Panc1 (cell line): ENCODE measurements around the gene LRMDA.

Experiments
- CTCF ChIP-seq: fragments of 450-650 bp; IDR thresholded peaks from 2 replicates; pipeline ENCODE4 v1.5.1; 2017; ENCODE audit warnings: mild to moderate bottlenecking
- POLR2AphosphoS5 ChIP-seq: IDR thresholded peaks from 2 replicates; pipeline ENCODE4 v1.6.1; 2012; ENCODE audit warnings: mild to moderate bottlenecking, low read depth, low read length, moderate library complexity
- REST ChIP-seq, 2 experiments: IDR thresholded peaks; 2 replicates each; pipeline ENCODE4 v1.6.1; 2011 to 2012; ENCODE audit warnings: low read depth in 2 of 2, control low read depth in 1 of 2, low read length in 1 of 2, mild to moderate bottlenecking in 1 of 2, moderate library complexity in 1 of 2; ENCODE audit not compliant: insufficient read depth in 1 of 2
- SIN3A ChIP-seq: IDR thresholded peaks from 2 replicates; pipeline ENCODE4 v1.6.1; 2012; ENCODE audit warnings: low read depth, mild to moderate bottlenecking, low read length, moderate library complexity, borderline replicate concordance; ENCODE audit not compliant: insufficient read depth
- TCF7L2 ChIP-seq: IDR thresholded peaks from 2 replicates; pipeline ENCODE4 v1.6.1; 2011; ENCODE audit warnings: mild to moderate bottlenecking, low read depth, low read length, inconsistent platforms

DNA sequence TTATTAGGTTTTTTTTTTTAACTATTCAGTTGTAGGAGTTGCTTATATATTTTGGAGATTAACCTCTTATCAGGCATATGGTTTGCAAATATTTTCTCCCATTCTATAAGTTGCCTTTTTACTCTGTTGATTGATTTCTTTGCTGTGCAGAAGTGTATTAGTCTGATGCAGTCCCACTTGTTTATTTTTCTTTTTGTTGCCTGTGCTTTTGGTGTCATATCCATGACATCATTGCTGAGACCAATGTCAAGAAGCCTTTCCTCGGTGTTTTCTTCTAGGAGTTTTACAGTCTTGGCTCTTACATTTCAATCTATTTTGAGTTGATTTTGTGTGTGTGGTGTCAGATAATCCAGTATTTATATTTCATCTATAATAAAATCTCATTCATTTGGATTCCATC, 155.4 kb downstream of the LRMDA start:
- no peak for TF ChIP-seq POLR2AphosphoS5
- TF ChIP-seq CTCF: no peak
- TF ChIP-seq REST (IDR thresholded peaks at IDR 0.05; ENCODE audit: insufficient read depth in 1 of 2, low read depth in 2 of 2, low read length in 1 of 2): no peak
- TF ChIP-seq SIN3A: no peak
- TF ChIP-seq TCF7L2: no peak
